ENCODE measurements around the gene APH1B. TPM values are rescaled to one million over a fixed set of nuclear protein-coding genes. Genes with fewer than 3 reads are reported as not detected.

The APH1B gene
- total RNA-seq, 1 donor from 2014 or later, result 17.8 TPM

GRCh38 chr15:63251701-63252100 is 25.7 kb upstream of the APH1B start:
- no peak for DNase-seq (ENCODE audit: extremely low read depth, low read depth, low spot score)

- DNase-seq (ENCODE audit: extremely low read depth, low read depth, low spot score), result no peak
Measured at GRCh38 chr15:63252292-63252691, 25.1 kb upstream of the APH1B start.

DNA sequence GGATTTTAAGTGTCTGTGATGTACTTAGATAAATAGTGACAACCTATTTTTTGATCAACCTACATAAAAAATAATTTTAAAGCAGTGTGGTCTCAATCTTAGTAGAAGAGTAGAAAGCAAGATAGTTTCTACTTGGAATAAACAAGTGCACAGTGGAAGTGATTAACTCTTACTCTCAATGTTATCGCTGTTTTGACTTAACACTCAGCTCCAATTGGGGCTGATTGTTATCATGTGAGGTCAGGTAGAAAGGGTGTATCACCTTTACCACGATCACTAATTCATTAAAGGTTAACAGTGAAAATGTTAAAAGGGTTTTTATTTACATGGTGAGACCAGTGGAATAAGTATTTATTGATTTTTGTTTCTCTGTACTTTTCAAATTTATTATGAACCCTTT is 22.4 kb upstream of the APH1B start:
- no peak for DNase-seq (ENCODE audit: extremely low read depth, low read depth, low spot score)

GRCh38 chr15:63255489-63255990 is 21.9 kb upstream of the APH1B start:
- no peak for DNase-seq (ENCODE audit: extremely low read depth, low read depth, low spot score)

DNA sequence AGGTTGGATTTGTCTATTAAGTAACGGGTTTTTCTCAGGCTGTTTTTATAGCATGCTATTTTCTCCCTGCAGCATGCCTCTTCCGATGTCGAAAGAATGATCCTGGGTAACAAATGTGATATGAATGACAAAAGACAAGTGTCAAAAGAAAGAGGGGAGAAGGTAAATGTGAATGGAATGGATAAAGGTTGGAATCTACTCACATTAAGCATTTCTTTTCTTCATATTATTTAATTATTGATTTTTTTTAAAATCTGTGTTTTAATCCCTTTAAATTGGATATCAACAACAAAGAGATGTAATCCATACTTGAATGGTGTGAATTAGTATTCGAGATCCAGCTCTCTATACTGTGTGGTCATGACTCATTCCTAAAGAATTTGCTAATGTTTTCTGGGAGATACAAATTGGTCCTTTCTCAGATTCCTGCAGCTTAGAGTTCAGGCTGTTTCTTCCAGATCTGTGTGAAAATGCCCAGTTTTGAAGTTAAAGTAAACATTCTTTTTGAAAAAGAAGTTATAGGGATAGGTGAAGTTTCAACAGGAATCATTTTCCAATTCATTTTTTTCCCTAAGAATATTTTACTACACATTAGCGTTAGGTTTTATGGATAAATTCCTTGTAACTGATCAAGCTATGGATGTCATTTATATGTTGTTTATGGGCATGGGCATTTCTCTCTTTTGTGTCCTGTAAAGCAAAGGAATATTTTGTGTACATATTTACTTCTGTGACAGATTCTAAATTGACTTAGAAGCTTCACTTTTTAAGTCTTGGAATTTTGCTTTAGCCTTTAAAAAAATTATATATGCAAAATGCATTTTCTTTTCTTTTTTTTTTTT is 20.8 kb upstream of the APH1B start:
- no peak for DNase-seq (ENCODE audit: extremely low read depth, low read depth, low spot score)

GRCh38 chr15:63258658-63259057 is 18.7 kb upstream of the APH1B start:
- DNase-seq (ENCODE audit: extremely low read depth, low read depth, low spot score), result no peak

DNA sequence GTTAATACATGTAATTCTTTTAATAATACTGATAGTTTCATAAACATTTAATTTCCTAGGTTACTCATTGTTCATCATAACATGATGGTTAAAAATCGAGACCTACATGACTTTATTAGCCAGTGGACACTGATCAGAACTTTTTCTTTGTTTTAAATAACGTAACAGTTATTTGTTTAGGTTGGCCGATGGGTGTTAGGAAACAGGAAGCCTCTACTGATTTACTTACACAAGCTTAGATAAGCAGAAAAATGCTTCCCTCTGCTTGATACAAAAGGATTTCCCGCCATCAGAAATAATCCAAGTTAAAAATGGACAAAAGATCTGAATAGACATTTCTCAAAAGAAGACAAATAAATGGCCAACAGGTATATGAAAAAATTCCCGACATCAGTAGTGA is 16.6 kb upstream of the APH1B start:
- no peak for DNase-seq (ENCODE audit: extremely low read depth, low read depth, low spot score)

DNA sequence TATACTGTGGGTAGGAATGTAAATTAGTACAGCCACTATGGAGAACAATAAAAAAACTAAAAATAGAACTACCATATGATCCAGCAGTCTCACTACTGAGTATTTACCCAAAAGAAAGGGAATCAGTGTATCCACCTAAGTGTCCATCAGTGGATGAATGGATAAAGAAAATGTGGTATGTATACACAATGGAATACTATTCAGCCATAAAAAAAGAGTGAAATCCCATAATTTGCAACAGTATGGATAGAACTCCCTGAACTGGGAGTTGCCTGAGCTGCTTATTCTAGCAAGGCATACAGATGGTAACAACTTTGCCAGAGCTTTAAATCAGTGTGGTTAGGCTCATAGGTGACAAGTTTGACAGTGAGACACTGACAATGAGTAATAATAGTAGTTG is 16.1 kb upstream of the APH1B start:
- DNase-seq (ENCODE audit: extremely low read depth, low read depth, low spot score), result no peak

GRCh38 chr15:63263519-63263918 is 13.9 kb upstream of the APH1B start:
- DNase-seq (ENCODE audit: extremely low read depth, low read depth, low spot score), result no peak

GRCh38 chr15:63264688-63265293 is 12.6 kb upstream of the APH1B start:
- no peak for DNase-seq (ENCODE audit: extremely low read depth, low read depth, low spot score)

DNA sequence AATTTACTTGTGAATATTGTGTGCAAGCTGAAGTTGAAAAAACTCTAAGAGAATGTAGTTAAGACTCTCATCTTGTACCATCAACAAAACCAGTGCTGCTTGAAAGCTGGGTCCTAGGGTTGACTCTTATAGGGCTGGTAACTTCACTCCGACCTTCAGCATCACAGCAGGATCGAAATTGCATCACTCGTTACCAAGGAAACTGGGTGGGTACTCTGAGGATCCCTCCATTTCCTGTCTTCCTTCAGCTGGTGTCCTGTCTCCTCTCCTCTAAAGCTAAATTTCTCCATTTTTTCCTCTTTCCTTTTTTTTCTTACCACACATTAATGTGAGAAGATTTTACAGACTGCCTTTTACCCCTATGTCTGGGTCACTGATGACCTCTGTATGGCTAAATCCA is 3.0 kb upstream of the APH1B start:
- no peak for DNase-seq (ENCODE audit: extremely low read depth, low read depth, low spot score)

DNA sequence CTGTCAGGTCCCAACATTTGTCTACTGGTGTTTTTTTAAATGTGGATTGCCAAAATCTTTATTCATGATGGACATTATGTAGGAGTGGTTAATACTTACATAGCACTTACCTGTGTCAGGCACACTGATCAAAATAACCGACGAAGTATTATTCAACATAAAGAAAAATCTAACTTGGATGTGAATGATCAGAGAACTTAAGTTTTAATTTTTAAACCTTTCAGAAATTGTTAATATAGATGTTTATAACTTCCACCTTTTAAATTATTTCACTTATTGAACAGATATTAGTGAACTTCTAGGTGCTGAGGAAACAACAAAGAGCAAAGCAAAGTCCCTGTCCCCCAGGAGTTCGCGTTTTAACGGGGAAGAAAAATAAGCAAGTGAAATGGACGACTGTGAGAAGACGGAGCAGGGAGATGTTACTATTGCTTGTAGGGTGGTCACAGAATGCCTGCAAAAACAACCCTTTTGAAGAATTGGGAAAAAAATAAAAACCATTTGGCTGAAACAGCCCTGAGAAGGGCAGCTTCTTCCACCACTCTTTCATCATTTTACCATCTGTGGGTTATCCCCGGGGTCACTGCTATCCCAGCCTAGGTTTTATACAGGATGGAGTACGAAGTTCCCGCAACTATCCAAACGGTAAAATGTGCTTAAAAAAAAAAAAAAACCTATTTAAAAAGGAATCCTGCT is 915 bp upstream of the APH1B start:
- no peak for DNase-seq (ENCODE audit: extremely low read depth, low read depth, low spot score)

DNA sequence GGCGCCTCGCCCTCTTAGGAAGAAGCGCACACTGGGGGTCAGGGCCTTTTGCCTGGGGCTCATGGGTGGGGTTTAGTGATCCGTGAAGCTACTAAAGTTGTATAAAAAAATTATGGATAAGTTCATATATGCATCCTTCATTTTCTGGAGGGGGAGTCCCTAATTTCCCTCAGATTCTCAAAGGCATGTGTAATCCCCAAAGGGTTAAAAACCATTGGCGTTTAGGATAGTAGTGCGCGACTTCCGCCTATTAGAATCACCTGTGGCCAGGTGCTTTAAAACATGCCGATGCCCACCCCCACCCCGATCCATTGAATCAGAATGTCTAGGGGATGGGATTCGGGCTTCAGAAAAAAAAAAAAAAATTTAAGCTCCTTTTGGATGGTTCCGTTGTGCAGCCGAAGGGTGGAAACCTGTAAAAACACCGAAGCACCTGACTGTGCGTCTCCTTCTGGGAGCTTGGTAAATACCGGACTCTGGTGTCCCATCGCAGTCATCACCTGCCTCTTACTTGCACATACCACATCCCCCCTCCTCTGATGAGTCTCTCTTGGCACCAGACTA is 570 bp downstream of the APH1B start:
- DNase-seq (ENCODE audit: extremely low read depth, low read depth, low spot score), result no peak

DNA sequence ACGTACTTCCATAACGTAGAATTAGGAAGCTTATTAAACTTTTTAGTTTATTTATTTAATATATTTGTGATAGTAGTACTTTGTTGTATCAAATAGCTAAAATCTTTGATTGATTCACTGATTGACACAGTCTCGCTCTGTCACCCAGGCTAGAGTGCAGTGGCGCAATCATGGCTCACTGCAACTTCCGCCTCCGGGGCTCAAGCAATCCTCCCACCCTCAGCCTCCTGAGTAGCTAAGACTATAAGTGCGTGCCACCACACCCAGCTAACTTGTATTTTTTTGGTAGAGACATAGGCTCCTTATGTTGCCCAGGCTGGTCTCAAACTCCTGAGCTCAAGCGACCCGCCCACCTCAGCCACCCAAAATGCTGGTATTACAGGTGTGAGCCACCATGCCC is 5.7 kb downstream of the APH1B start:
- DNase-seq (ENCODE audit: extremely low read depth, low read depth, low spot score), result no peak

DNA sequence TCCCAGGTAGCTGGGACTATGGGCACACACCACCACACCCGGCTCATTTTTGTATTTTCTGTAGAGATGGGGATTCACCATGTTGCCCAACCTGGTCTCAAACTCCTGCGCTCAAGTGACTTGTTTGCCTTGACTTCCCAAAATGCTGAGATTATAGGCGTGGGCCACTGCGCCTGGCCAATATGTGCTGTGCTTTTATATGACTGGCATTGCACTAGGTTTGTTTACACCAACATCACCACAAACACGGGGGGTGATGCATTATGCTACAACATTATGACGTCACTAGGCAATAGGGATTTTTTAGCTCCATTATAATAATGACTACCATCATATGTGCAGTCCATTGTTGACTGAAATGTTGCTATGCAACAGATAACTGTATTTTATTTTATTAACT is 6.9 kb downstream of the APH1B start:
- DNase-seq (ENCODE audit: extremely low read depth, low read depth, low spot score), result no peak

DNA sequence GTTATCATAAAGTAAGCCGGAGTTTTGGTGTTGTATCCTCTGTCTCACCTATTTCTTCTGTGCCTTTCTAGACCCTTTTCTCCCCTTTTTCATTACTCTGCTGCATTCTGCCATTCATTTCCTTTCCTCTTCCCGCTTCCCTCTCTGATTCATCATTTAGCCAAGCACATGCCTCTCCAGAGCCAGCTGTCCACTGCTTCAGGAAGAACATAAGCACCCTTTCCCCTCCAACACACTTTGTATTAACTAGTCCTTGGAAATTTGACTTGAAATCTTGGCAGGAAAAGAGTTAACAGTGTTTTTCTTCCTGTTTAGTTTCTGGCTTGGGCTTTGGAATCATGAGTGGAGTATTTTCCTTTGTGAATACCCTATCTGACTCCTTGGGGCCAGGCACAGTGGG is 9.7 kb downstream of the APH1B start:
- peak; percentile 73 for DNase-seq (ENCODE audit: extremely low read depth, low read depth, low spot score)

GRCh38 chr15:63288342-63288741 is 10.9 kb downstream of the APH1B start:
- no peak for DNase-seq (ENCODE audit: extremely low read depth, low read depth, low spot score)

DNA sequence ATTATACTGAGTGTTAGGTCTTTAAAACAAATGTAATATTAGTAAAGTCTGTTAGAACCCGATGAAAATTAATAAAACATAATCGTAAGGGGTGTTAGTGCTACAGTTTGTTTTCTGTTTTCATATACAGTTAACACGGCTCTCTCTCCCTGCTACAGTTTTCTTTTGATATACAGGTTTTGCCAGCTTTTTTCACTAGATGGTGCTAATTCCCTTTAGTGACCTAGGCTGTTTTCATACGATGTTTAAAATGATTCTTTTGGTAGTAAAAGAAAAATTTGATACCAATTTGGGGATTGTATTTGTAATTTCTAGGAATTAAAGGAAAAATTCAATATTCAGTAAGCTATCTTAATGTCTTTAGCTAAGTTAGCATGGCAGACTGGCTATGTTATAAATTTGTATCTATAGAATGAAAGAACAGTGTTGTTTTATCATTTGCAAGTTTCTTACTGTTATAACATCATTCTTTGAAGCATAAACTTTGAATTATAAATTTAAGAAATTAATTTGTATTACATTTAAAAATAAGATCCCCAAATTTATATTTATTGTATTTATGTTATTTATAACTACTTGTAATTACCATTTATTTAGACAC is 11.5 kb downstream of the APH1B start:
- DNase-seq (ENCODE audit: extremely low read depth, low read depth, low spot score), result no peak

GRCh38 chr15:63291507-63291906 is 14.1 kb downstream of the APH1B start:
- DNase-seq (ENCODE audit: extremely low read depth, low read depth, low spot score), result peak; percentile 72

DNA sequence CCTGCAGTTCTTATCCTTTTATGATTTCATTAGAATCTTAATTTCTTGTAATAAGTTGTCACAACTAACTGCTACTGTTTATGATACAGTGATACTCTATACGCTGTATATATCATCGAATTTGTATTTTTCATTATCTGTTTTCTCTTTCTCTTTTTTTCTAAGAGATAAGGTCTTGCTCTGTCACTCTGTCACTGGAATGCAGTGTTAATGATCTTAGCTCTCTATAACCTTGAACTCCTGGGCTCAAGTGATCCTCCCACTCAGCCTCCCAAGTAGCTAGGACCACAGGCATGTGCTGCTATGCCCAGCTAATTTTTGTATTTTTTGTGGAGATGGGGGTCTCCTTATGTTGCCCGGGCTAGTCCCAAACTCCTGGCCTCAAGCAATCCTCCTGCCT is 14.8 kb downstream of the APH1B start:
- no peak for DNase-seq (ENCODE audit: extremely low read depth, low read depth, low spot score)

- no peak for DNase-seq (ENCODE audit: extremely low read depth, low read depth, low spot score)
Measured at GRCh38 chr15:63292771-63293170, 15.4 kb downstream of the APH1B start.
